AG20443 (cell line): ENCODE results near the gene TTC3.
"Not testable (repeated sequence)": the region's sequence is repeated elsewhere in the genome, so short reads cannot be mapped to it uniquely, and the experiment has no call there.

Experiments used
- DNase-seq: peaks from one replicate; pipeline ENCODE4 v3.0.0; 2012; ENCODE audit warnings: low spot score, mixed read lengths

TTC3 gene, protein sequence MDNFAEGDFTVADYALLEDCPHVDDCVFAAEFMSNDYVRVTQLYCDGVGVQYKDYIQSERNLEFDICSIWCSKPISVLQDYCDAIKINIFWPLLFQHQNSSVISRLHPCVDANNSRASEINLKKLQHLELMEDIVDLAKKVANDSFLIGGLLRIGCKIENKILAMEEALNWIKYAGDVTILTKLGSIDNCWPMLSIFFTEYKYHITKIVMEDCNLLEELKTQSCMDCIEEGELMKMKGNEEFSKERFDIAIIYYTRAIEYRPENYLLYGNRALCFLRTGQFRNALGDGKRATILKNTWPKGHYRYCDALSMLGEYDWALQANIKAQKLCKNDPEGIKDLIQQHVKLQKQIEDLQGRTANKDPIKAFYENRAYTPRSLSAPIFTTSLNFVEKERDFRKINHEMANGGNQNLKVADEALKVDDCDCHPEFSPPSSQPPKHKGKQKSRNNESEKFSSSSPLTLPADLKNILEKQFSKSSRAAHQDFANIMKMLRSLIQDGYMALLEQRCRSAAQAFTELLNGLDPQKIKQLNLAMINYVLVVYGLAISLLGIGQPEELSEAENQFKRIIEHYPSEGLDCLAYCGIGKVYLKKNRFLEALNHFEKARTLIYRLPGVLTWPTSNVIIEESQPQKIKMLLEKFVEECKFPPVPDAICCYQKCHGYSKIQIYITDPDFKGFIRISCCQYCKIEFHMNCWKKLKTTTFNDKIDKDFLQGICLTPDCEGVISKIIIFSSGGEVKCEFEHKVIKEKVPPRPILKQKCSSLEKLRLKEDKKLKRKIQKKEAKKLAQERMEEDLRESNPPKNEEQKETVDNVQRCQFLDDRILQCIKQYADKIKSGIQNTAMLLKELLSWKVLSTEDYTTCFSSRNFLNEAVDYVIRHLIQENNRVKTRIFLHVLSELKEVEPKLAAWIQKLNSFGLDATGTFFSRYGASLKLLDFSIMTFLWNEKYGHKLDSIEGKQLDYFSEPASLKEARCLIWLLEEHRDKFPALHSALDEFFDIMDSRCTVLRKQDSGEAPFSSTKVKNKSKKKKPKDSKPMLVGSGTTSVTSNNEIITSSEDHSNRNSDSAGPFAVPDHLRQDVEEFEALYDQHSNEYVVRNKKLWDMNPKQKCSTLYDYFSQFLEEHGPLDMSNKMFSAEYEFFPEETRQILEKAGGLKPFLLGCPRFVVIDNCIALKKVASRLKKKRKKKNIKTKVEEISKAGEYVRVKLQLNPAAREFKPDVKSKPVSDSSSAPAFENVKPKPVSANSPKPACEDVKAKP (N-terminal part only)

DNA sequence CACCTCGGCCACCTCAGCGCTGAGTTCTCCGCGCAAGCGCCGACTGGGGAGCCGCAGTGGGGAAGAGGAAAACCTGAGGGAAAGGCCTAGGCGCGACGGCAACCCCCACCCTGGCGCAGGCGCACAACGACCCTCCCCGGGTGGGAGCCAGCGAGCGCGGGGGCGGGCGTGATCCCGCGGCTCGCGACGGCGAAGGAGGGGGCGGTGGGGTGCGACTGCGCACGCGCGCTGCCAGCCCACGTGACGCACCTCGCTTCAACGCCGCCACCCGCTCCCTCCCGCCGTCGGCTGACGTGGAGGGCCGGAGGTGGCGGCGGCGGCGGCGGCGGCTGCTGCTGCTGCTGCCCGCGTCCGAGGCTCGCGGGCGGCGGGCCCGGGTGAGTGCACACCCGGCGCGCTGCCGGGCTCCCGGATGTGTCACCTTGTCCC, at the start of gene TTC3, which contains the start of gene PIGP:
TTC3 (plus strand) TSS at position 267 of the 429 bp plus-strand sequence. CDS start 14,004 bp downstream, outside the sequence.
PIGP (minus strand) TSS at position 84 of the 429 bp plus-strand sequence. CDS start 556 bp downstream, outside the sequence.
- peak; percentile 100 for DNase-seq

- no peak for DNase-seq
Measured at GRCh38 chr21:37026499-37026898, 46.6 kb upstream of the TTC3 start.

DNA sequence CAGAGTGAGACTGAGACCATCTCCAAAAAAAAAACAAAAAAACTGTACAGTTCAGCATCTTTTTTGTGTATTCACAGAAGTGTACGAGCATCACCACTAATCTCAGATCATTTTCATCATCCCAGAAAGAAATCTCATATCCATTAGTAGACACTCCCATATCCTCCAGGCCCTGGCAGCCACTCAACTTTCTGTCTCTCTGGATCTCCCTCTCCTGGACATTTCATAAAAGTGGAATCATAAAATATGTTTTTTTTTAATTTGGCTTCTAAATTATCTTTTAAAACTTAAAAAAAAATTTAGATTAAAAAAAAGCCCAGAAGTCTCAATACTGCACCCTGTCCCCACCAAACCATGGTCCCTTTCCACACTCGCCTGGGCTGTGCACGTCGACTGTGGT, 44.5 kb upstream of the TTC3 start:
- no peak for DNase-seq

- DNase-seq, result no peak
Measured at GRCh38 chr21:37030864-37031263, 42.2 kb upstream of the TTC3 start.

GRCh38 chr21:37032293-37032692, 40.8 kb upstream of the TTC3 start:
- no peak for DNase-seq

DNA sequence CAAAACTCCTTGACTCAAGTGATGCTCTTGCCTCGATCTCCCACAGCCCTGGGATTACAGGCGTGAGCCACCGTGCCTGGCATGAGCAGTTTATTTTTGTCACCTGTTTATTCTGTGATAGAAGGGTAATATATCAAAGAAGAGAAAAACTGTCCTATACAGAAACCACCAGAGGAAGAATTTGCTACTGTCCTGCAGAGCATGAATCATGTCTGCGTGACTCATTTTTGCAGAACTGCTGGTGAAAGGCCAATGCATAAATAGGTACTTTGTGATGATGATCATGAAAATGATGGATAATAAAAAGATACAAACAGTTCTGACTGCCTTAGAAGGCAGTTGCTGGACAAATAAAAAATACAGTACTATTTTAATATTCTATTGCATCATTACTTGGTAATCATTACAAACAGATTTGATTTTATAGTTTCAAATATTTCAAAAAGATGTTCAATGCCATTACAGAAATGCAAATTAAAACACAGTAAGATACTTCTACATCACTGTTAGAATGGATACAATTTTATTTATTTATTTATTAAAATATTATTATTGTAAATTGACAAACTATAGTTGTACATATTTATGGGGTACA, 40.1 kb upstream of the TTC3 start:
- DNase-seq, result peak; percentile 64

GRCh38 chr21:37034394-37034793, 38.7 kb upstream of the TTC3 start:
- not testable (repeated sequence) for DNase-seq

DNA sequence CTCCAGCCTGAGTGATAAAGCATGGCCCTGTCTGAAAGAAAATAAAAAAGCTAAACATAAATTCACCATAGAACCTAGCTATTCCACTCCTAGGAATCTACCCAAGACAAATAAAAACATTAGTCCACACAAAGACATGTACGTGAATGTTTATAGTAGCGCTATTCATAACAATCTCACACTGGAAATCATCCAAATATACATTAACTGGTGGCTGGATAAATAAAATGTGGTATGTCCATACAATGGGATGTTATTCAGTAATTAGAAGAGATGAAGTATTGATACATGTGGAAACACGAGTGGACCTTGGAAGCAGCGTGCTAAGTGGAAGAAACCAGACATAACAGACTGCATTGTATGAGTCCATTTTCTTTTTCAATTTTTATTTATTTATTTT, 36.9 kb upstream of the TTC3 start:
- no peak for DNase-seq

DNA sequence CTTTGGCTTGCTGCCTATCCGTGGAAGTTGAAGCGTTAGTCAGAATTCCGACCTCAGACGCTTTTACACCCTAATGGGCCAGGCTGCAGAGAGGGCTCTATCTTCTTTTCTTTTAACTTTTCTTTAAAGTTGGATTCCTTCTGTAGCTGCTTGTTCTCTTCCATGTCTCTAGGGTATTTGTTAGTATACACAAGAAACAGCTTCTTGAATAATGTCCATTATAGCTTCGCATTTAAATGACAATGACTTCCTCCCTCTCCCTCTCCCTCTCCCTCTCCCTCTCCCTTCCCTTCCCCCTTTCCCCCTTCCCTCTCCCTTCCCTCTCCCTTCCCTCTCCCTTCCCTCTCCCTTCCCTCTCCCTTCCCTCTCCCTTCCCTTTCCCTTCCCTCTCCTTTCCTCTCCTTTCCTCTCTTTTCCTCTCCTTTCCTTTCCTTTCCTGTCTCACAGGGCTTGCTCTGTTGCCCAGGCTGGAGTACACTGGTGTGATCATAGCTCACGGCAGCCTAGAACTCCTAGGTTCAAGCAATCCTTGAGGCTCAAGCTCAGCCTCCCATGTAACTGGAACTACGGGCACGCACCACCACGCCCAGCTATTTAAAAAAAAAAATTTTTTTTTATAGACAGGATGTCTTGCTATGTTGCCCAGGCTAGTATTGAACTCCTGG, 33.5 kb upstream of the TTC3 start:
- DNase-seq, result no peak

DNA sequence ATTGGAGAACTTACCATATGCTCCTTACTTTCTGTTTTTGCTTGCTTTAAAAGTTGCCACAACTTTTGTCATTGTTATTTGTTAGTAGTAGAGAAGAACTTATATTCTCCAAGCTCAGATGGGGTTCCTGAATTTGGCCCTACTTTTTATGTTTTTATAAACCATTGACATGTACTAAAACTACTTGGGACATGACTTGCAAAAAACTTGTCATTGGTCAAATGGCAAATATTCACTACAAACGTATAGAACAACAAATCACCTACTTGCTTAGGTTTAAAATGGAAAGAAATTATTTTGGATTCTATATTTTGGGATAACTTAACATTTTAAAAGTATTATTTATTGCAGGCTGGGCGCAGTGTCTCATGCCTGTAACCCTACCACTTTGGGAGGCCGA, 32.8 kb upstream of the TTC3 start:
- DNase-seq, result no peak

DNA sequence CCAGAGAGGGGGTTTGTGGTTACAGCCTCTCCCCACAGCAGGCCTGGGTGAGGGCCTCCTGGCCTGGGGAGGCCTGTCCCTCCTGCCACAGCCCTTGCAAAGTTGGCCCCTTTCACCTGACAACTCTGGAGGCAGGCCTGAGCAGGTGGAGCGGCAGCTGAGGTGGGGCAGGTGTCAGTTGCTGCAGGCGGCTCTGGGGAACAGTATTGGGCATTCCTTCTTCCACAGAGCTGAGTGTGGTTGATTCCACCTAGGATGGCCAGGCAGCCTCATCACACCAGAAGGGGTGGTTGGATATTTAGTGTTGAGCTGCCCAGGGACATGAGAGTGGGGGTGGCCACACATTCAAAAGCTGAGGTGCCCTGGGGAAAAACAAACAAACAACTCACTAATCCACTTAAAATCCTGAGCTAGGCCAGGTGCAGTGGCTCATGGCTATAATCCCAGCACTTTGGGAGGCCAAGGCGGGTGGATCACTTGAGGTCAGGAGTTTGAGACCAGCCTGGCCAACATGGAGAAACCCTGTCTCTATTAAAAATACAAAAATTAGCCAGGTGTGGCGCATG, 31.3 kb upstream of the TTC3 start:
- no peak for DNase-seq

DNA sequence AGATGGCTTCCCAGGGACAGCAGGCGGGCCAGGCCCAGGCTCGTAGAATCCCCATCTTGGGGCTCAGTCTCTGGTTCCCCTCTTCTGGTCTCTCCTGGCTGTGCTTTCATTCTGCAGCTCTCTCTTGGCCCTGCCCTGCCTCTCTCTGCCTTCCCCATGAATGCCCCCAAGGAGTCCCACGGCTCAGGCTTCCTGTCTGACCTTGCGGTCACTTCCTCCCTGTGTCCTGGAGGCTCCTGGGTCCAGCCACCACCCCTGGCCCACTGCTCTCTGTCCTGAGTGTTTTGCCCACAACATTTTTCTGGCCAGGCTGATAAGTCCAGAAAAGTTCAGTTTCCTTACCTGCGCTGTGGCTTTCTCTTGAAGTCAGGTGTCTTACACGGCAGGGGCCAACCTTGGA, 29.2 kb upstream of the TTC3 start:
- DNase-seq, result no peak

- DNase-seq, result no peak
Measured at GRCh38 chr21:37044643-37045042, 28.4 kb upstream of the TTC3 start.

GRCh38 chr21:37045149-37045548, 27.9 kb upstream of the TTC3 start:
- no peak for DNase-seq

- no peak for DNase-seq
Measured at GRCh38 chr21:37045556-37045955, 27.5 kb upstream of the TTC3 start.

DNA sequence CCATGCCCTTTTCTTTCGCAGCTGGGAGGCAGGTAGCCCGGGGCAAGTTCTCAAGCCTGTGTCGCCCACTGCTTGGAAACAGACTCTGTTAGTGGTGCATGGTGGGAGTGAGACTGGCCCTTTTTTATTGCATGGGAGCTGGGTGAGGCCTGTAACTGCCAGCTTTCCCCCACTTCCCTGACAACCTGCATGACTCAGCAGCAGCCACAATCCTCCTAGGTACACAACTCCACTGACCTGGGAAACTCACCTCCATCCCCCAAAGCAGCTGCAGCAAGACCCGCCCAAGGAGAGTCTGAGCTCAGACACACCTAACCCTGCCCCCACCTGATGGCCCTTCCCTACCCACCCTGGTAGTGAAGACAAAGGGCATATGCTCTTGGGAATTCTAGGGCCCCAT, 26.0 kb upstream of the TTC3 start:
- DNase-seq, result no peak

- DNase-seq, result not testable (repeated sequence)
Measured at GRCh38 chr21:37049741-37050140, 23.3 kb upstream of the TTC3 start.

GRCh38 chr21:37055271-37055855, 17.7 kb upstream of the TTC3 start:
- DNase-seq, result no peak

DNA sequence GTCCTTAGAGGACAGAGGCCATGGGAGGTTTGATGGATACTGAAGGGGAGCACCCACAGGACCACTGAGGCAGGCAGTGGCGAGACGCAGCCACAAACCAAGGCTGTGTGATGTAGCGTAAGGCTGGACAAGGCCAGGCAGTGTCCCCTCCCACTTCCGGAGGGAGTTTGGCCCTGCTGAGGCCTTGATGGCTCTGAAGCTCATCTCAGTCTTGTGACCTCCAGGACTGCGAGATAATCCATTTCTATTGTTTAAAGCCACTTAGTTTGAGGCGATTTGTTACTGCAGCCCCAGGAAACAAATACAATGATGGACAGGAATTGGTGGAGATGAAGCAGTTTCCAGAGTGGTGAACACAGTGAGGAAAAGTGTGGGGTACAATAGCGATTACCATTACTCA, 15.4 kb upstream of the TTC3 start:
- no peak for DNase-seq

GRCh38 chr21:37058261-37058660, 14.8 kb upstream of the TTC3 start:
- no peak for DNase-seq
